Measurements from ENCODE around the gene TMC8.

- TF ChIP-seq CTCF (IDR thresholded peaks at IDR 0.05): no peak
- peak in 1 of 2 donors; percentile 69 for TF ChIP-seq POLR2AphosphoS5 (IDR thresholded peaks at IDR 0.05)
- TF ChIP-seq EP300 (IDR thresholded peaks at IDR 0.05): peak in 1 of 4 donors; percentile 24
These were observed 3.2 kb upstream of the TMC8 start for GRCh38 chr17:78127239-78127887.

Measured in upper lobe of left lung (tissue), 4 donors.